RWPE2 (cell line): Measurements from ENCODE around the gene GABARAP.

Source experiments
- ATAC-seq: fragments of 200-7000 bp; cut with Tn5 transposase; 3 replicates; pipeline ENCODE4 v1.9.1; 2021; ENCODE audit warnings: low read depth
- DNase-seq: peaks from one replicate; pipeline ENCODE4 v3.0.0-alpha.2; 2020; ENCODE audit warnings: low spot score
- H3K27ac ChIP-seq: fragments of 450-650 bp; 2 replicates; pipeline ENCODE4 v1.5.1; 2017; ENCODE audit warnings: mild to moderate bottlenecking; ENCODE audit not compliant: poor library complexity, severe bottlenecking
- H3K27me3 ChIP-seq: fragments of 250-450 bp; sonication (Bioruptor Pico); 2 replicates; pipeline ENCODE4 v1.5.1; 2021; ENCODE audit warnings: mild to moderate bottlenecking, moderate library complexity; ENCODE audit not compliant: insufficient read depth, poor library complexity, severe bottlenecking
- H3K36me3 ChIP-seq: fragments of 250-450 bp; sonication (Bioruptor Pico); 2 replicates; pipeline ENCODE4 v1.5.1; 2020; ENCODE audit warnings: low read depth, mild to moderate bottlenecking, moderate library complexity
- H3K4me1 ChIP-seq: fragments of 250-450 bp; sonication (Bioruptor Pico); 2 replicates; pipeline ENCODE4 v1.5.1; 2021; ENCODE audit warnings: mild to moderate bottlenecking, moderate library complexity; ENCODE audit not compliant: insufficient read depth, poor library complexity, severe bottlenecking
- H3K4me3 ChIP-seq: fragments of 250-450 bp; sonication (Bioruptor Pico); 2 replicates; pipeline ENCODE4 v1.5.1; 2021; ENCODE audit warnings: mild to moderate bottlenecking, moderate library complexity; ENCODE audit not compliant: severe bottlenecking
- H3K9me3 ChIP-seq: fragments of 250-450 bp; sonication (Bioruptor Pico); 2 replicates; pipeline ENCODE4 v1.5.1; 2021; ENCODE audit warnings: mild to moderate bottlenecking, moderate library complexity; ENCODE audit not compliant: severe bottlenecking
- TF ChIP-seq, protein P1 (sequence below): fragments of 450-650 bp; IDR thresholded peaks from one replicate; pipeline ENCODE4 v1.5.1; 2017; ENCODE audit warnings: mild to moderate bottlenecking, moderate library complexity; ENCODE audit not compliant: poor library complexity, severe bottlenecking

Gene GABARAP

DNA sequence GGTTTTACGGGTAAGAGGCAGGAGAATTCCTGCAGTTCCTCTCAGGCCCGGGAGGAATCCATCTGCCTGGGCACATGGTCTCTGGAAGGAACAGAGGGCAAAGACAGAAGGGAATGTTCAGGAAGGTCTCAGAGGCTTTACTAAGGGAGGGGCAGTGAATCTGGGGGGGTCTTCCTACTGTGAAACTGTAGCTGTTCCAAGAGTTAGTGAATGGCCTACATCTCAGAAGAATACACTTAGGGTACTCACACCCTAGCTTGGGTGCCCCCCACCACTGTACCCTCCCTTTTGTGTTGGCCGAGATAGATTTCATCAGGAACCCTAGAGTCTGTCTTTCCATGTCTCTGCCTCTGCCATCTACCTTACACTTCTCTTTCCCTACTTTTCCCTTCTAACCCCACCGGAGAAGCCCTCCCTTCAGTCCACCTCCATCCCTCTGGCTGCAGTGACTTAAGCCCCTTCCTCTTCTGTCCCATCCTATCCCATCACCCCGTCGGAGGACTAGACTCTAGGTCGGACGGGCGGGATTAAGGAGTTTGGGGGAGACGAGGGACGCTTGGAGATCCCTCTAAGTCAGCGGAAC lies 22.9 kb downstream of the GABARAP start:
- H3K27me3 ChIP-seq, result no peaks in the 10 kb centered on the region
- H3K4me3 ChIP-seq, result peak overlapping the region; percentile 90
- no peak for DNase-seq
- peak overlapping the region; percentile 89 for H3K27ac ChIP-seq
- no peaks in the 10 kb centered on the region for H3K9me3 ChIP-seq
- no peak for ATAC-seq
- peaks cover 33% of the 10 kb centered on the region for H3K36me3 ChIP-seq
- TF ChIP-seq, protein P1, sequence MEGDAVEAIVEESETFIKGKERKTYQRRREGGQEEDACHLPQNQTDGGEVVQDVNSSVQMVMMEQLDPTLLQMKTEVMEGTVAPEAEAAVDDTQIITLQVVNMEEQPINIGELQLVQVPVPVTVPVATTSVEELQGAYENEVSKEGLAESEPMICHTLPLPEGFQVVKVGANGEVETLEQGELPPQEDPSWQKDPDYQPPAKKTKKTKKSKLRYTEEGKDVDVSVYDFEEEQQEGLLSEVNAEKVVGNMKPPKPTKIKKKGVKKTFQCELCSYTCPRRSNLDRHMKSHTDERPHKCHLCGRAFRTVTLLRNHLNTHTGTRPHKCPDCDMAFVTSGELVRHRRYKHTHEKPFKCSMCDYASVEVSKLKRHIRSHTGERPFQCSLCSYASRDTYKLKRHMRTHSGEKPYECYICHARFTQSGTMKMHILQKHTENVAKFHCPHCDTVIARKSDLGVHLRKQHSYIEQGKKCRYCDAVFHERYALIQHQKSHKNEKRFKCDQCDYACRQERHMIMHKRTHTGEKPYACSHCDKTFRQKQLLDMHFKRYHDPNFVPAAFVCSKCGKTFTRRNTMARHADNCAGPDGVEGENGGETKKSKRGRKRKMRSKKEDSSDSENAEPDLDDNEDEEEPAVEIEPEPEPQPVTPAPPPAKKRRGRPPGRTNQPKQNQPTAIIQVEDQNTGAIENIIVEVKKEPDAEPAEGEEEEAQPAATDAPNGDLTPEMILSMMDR, result no peak
- H3K4me1 ChIP-seq, result peaks cover 9% of the 10 kb centered on the region

- no peaks in the 10 kb centered on the region for H3K9me3 ChIP-seq
- TF ChIP-seq, protein P1, result no peak
- peaks cover 30% of the 10 kb centered on the region for H3K36me3 ChIP-seq
- peaks cover 9% of the 10 kb centered on the region for H3K4me1 ChIP-seq
- ATAC-seq (no peak), DNase-seq (no peak)
- no peak overlapping the region for H3K4me3 ChIP-seq
- peak overlapping the region; percentile 89 for H3K27ac ChIP-seq
- no peaks in the 10 kb centered on the region for H3K27me3 ChIP-seq
Measured at GRCh38 chr17:7218758-7219157, 23.5 kb downstream of the GABARAP start.

DNA sequence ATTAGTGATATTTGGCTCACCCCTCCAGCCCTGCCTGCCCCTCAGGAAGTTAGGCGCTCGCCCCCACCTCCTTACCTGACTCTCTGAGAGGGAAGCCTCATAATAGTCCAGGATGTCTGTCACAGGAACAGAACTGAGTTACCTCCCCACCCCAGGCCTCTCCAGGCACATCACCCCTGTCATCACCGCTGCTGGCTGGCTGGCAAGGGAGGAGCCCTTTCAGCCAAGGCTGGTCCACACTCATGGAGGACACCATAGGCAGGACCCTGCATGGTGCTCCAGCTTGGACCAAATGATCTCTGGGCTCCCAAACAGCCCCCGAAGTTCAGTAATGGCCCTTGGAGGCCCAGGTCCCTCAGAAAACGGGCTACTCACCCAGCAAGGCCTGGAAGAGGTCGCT lies 24.1 kb downstream of the GABARAP start:
- Histone ChIP-seq H3K4me1 (peaks cover 9% of the 10 kb centered on the region), H3K9me3 (no peaks in the 10 kb centered on the region), H3K27me3 (no peaks in the 10 kb centered on the region), H3K4me3 (peak overlapping the region; percentile 22), H3K27ac (peak overlapping the region; percentile 62), H3K36me3 (peaks cover 24% of the 10 kb centered on the region)
- DNase-seq (no peak), ATAC-seq (no peak)
- TF ChIP-seq, protein P1, result no peak

GRCh38 chr17:7217113-7217987 lies 24.9 kb downstream of the GABARAP start:
- Histone ChIP-seq H3K4me3 (peak overlapping the region; percentile 27), H3K4me1 (peaks cover 9% of the 10 kb centered on the region)
- no peak for DNase-seq

More at GRCh38 chr17:7217113-7217987, 24.9 kb downstream of the GABARAP start:
- H3K9me3 ChIP-seq, result no peaks in the 10 kb centered on the region
- peaks cover 16% of the 10 kb centered on the region for H3K36me3 ChIP-seq
- TF ChIP-seq, protein P1, result no peak
- H3K27me3 ChIP-seq, result no peaks in the 10 kb centered on the region
- peak overlapping the region; percentile 62 for H3K27ac ChIP-seq
- ATAC-seq, result no peak
